ENCODE measurements around the gene SARDH. TPM values are rescaled to one million over a fixed set of nuclear protein-coding genes. Genes with fewer than 3 reads are reported as not detected.

Gene SARDH
- total RNA-seq, 1 donor from 2014 or later: 2.8 TPM

GRCh38 chr9:133714606-133715294 lies 23.4 kb downstream of the SARDH start:
- DNase-seq (ENCODE audit: low spot score): no peak

GRCh38 chr9:133713960-133714495 lies 24.1 kb downstream of the SARDH start:
- DNase-seq (ENCODE audit: low spot score): no peak

GRCh38 chr9:133713150-133713959 lies 24.8 kb downstream of the SARDH start:
- DNase-seq (ENCODE audit: low spot score): no peak

GRCh38 chr9:133712221-133713100 lies 25.7 kb downstream of the SARDH start:
- no peak for DNase-seq (ENCODE audit: low spot score)

- DNase-seq (ENCODE audit: low spot score): no peak
These were observed 26.5 kb downstream of the SARDH start for GRCh38 chr9:133711428-133712220.

GRCh38 chr9:133710661-133711427 lies 27.3 kb downstream of the SARDH start:
- DNase-seq (ENCODE audit: low spot score): no peak

GRCh38 chr9:133709691-133710571 lies 28.2 kb downstream of the SARDH start:
- DNase-seq (ENCODE audit: low spot score): no peak

- no peak for DNase-seq (ENCODE audit: low spot score)
These were observed 29.0 kb downstream of the SARDH start for GRCh38 chr9:133709015-133709611.

GRCh38 chr9:133708246-133709014 lies 29.7 kb downstream of the SARDH start:
- no peak for DNase-seq (ENCODE audit: low spot score)

- DNase-seq (ENCODE audit: low spot score): no peak
These were observed 30.3 kb downstream of the SARDH start for GRCh38 chr9:133707763-133708245.

GRCh38 chr9:133707065-133707762 lies 30.9 kb downstream of the SARDH start:
- no peak for DNase-seq (ENCODE audit: low spot score)

- no peak for DNase-seq (ENCODE audit: low spot score)
These were observed 31.7 kb downstream of the SARDH start for GRCh38 chr9:133706307-133707050.

GRCh38 chr9:133705576-133705975 lies 32.6 kb downstream of the SARDH start:
- DNase-seq (ENCODE audit: low spot score): no peak

GRCh38 chr9:133704711-133705181 lies 33.4 kb downstream of the SARDH start:
- no peak for DNase-seq (ENCODE audit: low spot score)

- no peak for DNase-seq (ENCODE audit: low spot score)
These were observed 34.4 kb downstream of the SARDH start for GRCh38 chr9:133703591-133704399.
